H7 (cell line): ENCODE results near the gene THBS4. TPM values are rescaled to one million over a fixed set of nuclear protein-coding genes. Genes with fewer than 3 reads are reported as not detected.
"Not testable (repeated sequence)": the region's sequence is repeated elsewhere in the genome, so short reads cannot be mapped to it uniquely, and the experiment has no call there.

ENCODE experiments used
- DNase-seq: peaks from one replicate; pipeline ENCODE4 v3.0.0; 2012
- H3K27me3 ChIP-seq: 2 replicates; pipeline ENCODE4 v1.6.0; 2011; ENCODE audit warnings: mild to moderate bottlenecking, low read length; ENCODE audit not compliant: control insufficient read depth, insufficient read depth
- H3K36me3 ChIP-seq: replicated peaks from 2 replicates; pipeline ENCODE4 v1.5.1; 2011; ENCODE audit warnings: low read length; ENCODE audit not compliant: control insufficient read depth, insufficient read depth
- H3K4me3 ChIP-seq: 2 replicates; pipeline ENCODE4 v1.5.1; 2011; ENCODE audit warnings: low read depth, mild to moderate bottlenecking, control low read depth, low read length, moderate library complexity; ENCODE audit not compliant: insufficient read depth
- total RNA-seq: library from RNA; depleted of rRNA; stranded (reverse); fragments of >200 nt; shearing (Covaris generic); gene quantifications from 2 replicates; pipeline ENCODE4 v1.2.3, GENCODE V29; 2014

The THBS4 gene
- total RNA-seq, 1 experiment from 2014 or later: 3.1 TPM

- no peak overlapping the region for H3K4me3 ChIP-seq
- DNase-seq: no peak
- no peaks in the 10 kb centered on the region for H3K36me3 ChIP-seq
- H3K27me3 ChIP-seq: no peaks in the 10 kb centered on the region
Observed at GRCh38 chr5:80106916-80107315, 71.8 kb downstream of the THBS4 start.

DNA sequence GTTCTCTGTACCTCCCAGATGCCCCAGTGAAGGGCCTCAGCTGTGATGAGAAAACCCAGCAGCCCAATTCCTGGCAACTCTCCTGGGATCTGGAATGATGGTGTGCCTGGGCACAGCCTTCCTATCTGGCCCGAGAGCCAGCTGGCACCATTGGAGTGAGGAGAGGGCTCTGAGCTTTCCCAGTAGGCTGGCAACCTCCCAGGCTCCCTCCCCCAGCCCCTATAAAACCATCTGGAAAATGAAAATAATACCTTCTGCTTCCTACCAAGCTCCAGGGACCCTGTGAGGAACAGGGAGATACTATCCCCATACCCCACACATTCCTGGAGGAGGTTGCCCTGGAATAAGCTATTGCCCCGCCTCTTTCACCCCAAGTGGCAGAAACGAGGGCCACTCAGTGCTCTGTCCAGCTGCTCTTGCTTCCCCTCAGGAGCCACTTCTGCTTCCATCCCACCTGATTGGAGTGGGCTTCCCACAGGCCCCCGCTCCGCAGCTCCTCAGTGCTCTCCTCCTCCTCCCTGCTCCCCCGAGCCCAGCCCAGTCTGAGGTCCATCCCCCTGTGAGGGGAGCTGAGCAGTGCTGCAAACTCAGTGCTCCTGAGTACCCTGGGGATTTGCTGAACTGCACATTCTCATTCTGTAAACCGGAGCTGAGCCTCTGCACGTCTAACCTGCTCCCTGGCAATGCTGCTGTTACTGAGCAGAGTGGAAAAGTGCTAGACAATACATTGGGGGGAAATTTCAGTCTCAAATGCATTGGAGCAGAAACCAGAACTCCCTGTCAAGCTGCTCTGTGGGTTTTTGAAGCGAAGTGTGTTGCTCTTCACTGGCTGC is 74.7 kb downstream of the THBS4 start:
- H3K36me3 ChIP-seq: no peaks in the 10 kb centered on the region
- H3K4me3 ChIP-seq: no peak overlapping the region
- H3K27me3 ChIP-seq: no peaks in the 10 kb centered on the region
- peak; percentile 55 for DNase-seq

DNA sequence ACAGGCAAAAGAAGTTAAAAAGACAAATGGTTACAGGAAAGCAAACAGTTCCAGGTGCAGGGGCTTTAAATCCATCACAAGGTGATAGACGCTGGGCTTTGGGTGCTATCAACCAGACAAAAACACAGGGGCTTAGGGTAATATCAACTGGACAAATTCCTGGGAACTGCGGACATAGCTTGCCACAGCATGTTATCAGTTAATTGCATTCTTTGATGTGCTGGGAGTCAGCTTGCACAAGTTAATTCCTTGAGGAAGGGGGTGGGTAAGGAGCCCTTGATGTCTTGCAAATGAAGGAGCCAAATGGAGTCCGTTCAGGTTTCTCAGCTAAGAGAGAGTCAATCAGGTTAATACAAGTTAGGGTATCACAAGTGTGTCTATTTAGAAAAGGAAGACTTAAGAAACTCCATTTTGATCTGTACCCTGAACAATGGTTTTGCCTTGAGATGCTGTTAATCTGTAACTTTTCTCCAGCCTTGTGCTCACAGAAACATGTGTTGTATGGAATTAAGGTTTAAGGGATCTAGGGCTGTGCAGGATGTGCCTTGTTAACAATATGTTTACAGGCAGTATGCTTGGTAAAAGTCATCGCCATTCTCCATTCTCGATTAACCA is 76.3 kb downstream of the THBS4 start:
- H3K4me3 ChIP-seq, H3K27me3 ChIP-seq, DNase-seq, H3K36me3 ChIP-seq: not testable (repeated sequence)

GRCh38 chr5:80114860-80115259 is 79.7 kb downstream of the THBS4 start:
- H3K4me3 ChIP-seq: no peak overlapping the region
- no peak for DNase-seq
- no peaks in the 10 kb centered on the region for H3K27me3 ChIP-seq
- H3K36me3 ChIP-seq: no peaks in the 10 kb centered on the region

DNA sequence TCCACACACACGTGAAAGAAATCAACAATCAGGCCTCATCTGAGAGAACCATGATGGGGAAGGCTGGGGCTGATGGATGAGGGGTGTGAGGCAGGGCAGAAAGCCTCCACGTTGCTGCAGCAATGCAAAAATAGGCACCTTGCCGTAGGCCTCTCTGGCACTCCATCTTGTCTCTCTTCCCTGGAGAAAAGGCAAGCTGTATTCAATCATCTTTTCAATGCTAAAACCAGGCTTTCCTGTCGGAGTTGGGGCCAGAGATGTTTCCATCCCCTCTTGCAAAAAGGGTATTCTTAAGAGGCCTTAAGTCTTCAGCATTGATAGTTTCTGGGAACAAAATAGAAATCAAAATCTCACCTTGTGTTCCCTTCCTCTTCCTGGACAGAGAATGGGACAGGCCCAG is 80.9 kb downstream of the THBS4 start:
- DNase-seq: no peak
- H3K36me3 ChIP-seq: no peaks in the 10 kb centered on the region
- no peak overlapping the region for H3K4me3 ChIP-seq
- H3K27me3 ChIP-seq: no peaks in the 10 kb centered on the region

- H3K27me3 ChIP-seq: no peaks in the 10 kb centered on the region
- DNase-seq: no peak
- H3K4me3 ChIP-seq: no peak overlapping the region
- H3K36me3 ChIP-seq: no peaks in the 10 kb centered on the region
Observed at GRCh38 chr5:80116465-80116864, 81.3 kb downstream of the THBS4 start.

DNA sequence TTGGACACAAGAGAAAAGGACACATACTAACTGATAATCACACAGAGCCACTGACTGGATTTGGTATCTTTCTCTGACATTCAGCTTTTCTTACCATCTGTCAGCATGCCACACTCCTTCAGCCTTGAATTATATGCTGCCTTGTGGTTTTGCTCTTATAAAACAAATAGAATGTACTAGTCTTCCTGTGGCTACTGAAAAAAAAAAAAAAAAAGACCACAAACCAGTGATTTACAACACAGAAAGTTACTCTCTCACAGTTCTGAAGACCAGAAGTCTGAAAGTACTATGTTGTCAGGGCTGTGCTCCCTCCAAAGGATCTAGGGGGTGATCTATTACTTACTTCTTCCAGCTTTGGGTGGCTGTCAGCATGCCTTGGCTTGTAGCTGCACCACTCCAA is 82.3 kb downstream of the THBS4 start:
- Histone ChIP-seq H3K27me3 (no peaks in the 10 kb centered on the region), H3K4me3 (no peak overlapping the region), H3K36me3 (no peaks in the 10 kb centered on the region)
- no peak for DNase-seq

DNA sequence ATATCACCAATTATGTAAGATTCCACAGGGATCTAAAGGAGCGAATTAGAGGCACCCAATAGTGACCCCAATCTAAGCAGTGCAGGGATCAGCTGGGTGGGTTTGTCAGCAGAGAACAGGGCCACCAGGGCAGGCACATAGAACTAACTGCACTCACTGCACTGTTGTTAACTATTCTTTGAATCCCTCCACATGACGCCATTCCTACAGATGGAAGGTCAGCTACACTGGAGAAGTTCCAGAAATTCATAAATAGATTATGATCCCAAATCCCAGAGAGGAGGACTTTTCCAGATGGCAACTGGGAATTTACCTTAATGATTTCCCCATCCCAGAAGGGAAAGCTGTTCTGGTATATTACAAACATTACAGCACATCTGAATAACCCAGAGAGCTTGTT is 84.2 kb downstream of the THBS4 start:
- DNase-seq: no peak
- H3K27me3 ChIP-seq: no peaks in the 10 kb centered on the region
- no peaks in the 10 kb centered on the region for H3K36me3 ChIP-seq
- no peak overlapping the region for H3K4me3 ChIP-seq

GRCh38 chr5:80122579-80122978 is 87.4 kb downstream of the THBS4 start:
- Histone ChIP-seq H3K4me3 (no peak overlapping the region), H3K27me3 (no peaks in the 10 kb centered on the region), H3K36me3 (no peaks in the 10 kb centered on the region)
- no peak for DNase-seq

- no peak for DNase-seq
Observed at GRCh38 chr5:80124121-80124918, 89.2 kb downstream of the THBS4 start.

GRCh38 chr5:80125022-80125961 is 90.1 kb downstream of the THBS4 start:
- DNase-seq: no peak
- Histone ChIP-seq H3K36me3 (no peaks in the 10 kb centered on the region), H3K27me3 (no peaks in the 10 kb centered on the region), H3K4me3 (no peak overlapping the region)

More at GRCh38 chr5:80124121-80124918, 89.2 kb downstream of the THBS4 start:
- Histone ChIP-seq H3K36me3 (no peaks in the 10 kb centered on the region), H3K27me3 (no peaks in the 10 kb centered on the region), H3K4me3 (no peak overlapping the region)

GRCh38 chr5:80125962-80126480 is 90.9 kb downstream of the THBS4 start:
- Histone ChIP-seq H3K4me3 (no peak overlapping the region), H3K36me3 (no peaks in the 10 kb centered on the region), H3K27me3 (no peaks in the 10 kb centered on the region)
- DNase-seq: no peak

GRCh38 chr5:80127116-80127552 is 92.0 kb downstream of the THBS4 start:
- H3K36me3 ChIP-seq: no peaks in the 10 kb centered on the region
- H3K27me3 ChIP-seq: no peaks in the 10 kb centered on the region
- DNase-seq: no peak
- H3K4me3 ChIP-seq: no peak overlapping the region

GRCh38 chr5:80128141-80128540 is 93.0 kb downstream of the THBS4 start:
- DNase-seq: no peak
- Histone ChIP-seq H3K36me3 (no peaks in the 10 kb centered on the region; the same call in 1 of the 2 replicates), H3K4me3 (no peak overlapping the region), H3K27me3 (no peaks in the 10 kb centered on the region)
